Heart left ventricle (tissue), 16 donors: ENCODE data around the gene MN1. TPM values are rescaled to one million over a fixed set of nuclear protein-coding genes. Genes with fewer than 3 reads are reported as not detected.

Source experiments
- ATAC-seq, 4 donors: fragments of 200-7000 bp; cut with Tn5 transposase; one replicate each; pipeline ENCODE4 v1.9.1; 2020 to 2022; ENCODE audit warnings: moderate library complexity in 4 of 4, mild to moderate bottlenecking in 3 of 4, moderate number of reproducible peaks in 1 of 4
- DNase-seq, 5 donors: peaks; one replicate each; pipeline ENCODE4 v3.0.0-alpha.2; 2020
- H3K27ac ChIP-seq, 12 donors: fragments of 200-600 bp; sonication (generic) in 4 of 12; one replicate each; pipeline versions ENCODE4 v1.5.0 to v1.8.0; 2016 to 2022; ENCODE audit warnings: mild to moderate bottlenecking in 2 of 12
- H3K27me3 ChIP-seq, 9 donors: fragments of 200-600 bp; sonication (generic) in 2 of 9; one replicate each; pipeline versions ENCODE4 v1.5.1 to v1.8.0; 2016 to 2022; ENCODE audit warnings: mild to moderate bottlenecking in 3 of 9
- H3K36me3 ChIP-seq, 9 donors: fragments of 200-600 bp; sonication (generic) in 2 of 9; one replicate each; pipeline versions ENCODE4 v1.5.0 to v1.8.0; 2018 to 2022; ENCODE audit warnings: mild to moderate bottlenecking in 2 of 9
- H3K4me1 ChIP-seq, 12 donors: fragments of 200-600 bp; sonication (generic) in 4 of 12; one replicate each; pipeline versions ENCODE4 v1.5.0 to v1.8.0; 2016 to 2022; ENCODE audit warnings: mild to moderate bottlenecking in 3 of 12
- H3K4me3 ChIP-seq, 12 donors: fragments of 200-600 bp; sonication (generic) in 4 of 12; one replicate each; pipeline versions ENCODE4 v1.5.0 to v1.8.0; 2017 to 2022; ENCODE audit warnings: mild to moderate bottlenecking in 9 of 12, moderate library complexity in 4 of 12
- H3K9me3 ChIP-seq, 12 donors: fragments of 200-600 bp; sonication (generic) in 4 of 12; one replicate each; pipeline versions ENCODE4 v1.5.0 to v1.8.0; 2016 to 2022; ENCODE audit warnings: mild to moderate bottlenecking in 1 of 12
- POLR2A ChIP-seq, 2 donors: fragments of 450-650 bp; IDR thresholded peaks; one replicate each; pipeline ENCODE4 v1.6.1; 2017; ENCODE audit warnings: antibody characterized with exemption in 2 of 2, mild to moderate bottlenecking in 2 of 2, moderate library complexity in 2 of 2
- WGBS, 4 donors: extraction: QIAGEN DNeasy Blood & Tissue Kit in 2 of 4; methylation state at CpG; one replicate each; pipeline versions ENCODE4 v1.1.5 to v1.1.7; 2013 to 2018; 5-methylcytosine and 5-hydroxymethylcytosine counted together
- intact Hi-C, 10 donors: fragments of 100-400 bp; cut with DNase I; formaldehyde crosslinking; loops; one replicate each; pipeline versions ENCODE4 v1.11.1 to v1.14.2; 2022
- polyA plus RNA-seq, 2 donors: library from polyadenylated mRNA; stranded (reverse); fragments of 200-250 nt; gene quantifications; one replicate each; pipeline ENCODE4 v1.2.3, GENCODE V29; 2013
- total RNA-seq, 9 donors: library from RNA; depleted of rRNA in 2 of 9; stranded (reverse); fragments of >200 nt in 2 of 9; fragmentation: NEBNext Ultra II Directional in 3 of 9; extraction: Animal tissue kit (Norgen Biotek cat#: 25700) in 3 of 9; gene quantifications; one replicate each; pipeline versions ENCODE4 v1.1.0 to v1.2.4, GENCODE V29; 2016 to 2023
- TF ChIP-seq, protein P1 (sequence below), 12 donors: fragments of 200-600 bp; sonication (generic) in 4 of 12; IDR thresholded peaks; one replicate each; pipeline versions ENCODE4 v1.5.0 to v1.8.0; 2018 to 2022; ENCODE audit warnings: antibody characterized with exemption in 12 of 12, mild to moderate bottlenecking in 5 of 12
- donor health status: ischemic (EF 13 %, LVEDD 7.1; RV severe dilation, severe dysfunction).
- donor health status: healthy with polysubstance abuse.
- donor health status: DM: no; HTN: yes; CAD: no.
- donor health status: DM: no; HTN: no; CAD: no.
- donor health status: ischemic (EF 25% LVEDD 6.9; RV normal size, moderate dysfunction).
- donor health status: ischemic (EF 25% LVEDD 5.7; RV mildly dilated, moderate dysfunction).
- donor health status: healthy.
- donor health status: DM: yes; HTN: yes; CAD: no.
- donor health status: ischemic (EF 35%, LVEDD 5.7; RV mildly dilated, moderate dysfunction).
- donor health status: nonischemic (EF 11% LVEDD 7.7; RV severe dilation, severe dysfunction).
- donor health status: DM: yes; HTN: yes; CAD: no.
- donor health status: PGD.
- donor health status: ischemic (EF 29% LVEDD 5.4; RV normal size, mild dysfunction).
- donor health status: nonischemic (EF 23%, LVEDD 6.1; RV moderate dilation, normal function).

The MN1 gene
- total and polyA plus RNA-seq, 11 donors: 1.7 to 10.3 (median 4.9) TPM

DNA sequence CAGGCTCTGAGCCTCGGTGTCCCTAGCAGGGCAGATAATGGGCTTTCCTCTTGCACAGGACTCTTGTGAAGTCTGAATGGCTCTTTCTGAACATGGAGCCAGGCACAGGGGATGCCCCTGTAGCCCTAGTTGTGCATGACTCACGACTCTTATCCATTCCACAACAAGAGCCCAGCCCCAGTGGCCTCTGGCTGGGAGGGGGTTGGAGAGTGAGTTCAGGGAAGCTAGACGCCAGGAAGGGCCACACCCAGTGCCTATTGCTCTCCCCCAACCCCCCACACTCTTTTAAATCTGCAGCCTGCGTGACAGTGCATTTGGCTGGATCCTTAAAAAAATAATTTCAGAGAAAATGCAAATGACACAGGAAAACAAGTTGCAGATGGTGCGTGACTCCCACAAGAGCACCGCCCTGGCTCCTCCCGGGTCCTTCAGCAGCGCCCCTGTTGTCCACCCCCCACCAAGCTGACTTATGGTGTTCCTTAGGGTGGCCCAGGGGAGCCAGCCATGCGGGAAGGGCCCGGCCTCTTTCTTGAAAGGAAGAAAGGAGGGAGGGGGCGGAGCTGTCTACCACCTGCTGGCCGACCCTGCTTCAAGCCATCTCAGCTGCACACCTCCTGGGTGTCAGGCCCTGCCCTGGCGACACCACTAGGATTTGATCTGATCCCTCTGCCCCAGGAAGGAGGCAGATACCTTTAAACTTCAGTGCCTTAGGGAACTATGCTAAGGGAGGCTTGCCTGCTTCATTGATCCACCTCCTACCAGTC lies 74.7 kb downstream of the MN1 start:
- no peaks in the 10 kb centered on the region for H3K27me3 ChIP-seq
- 38 to 49% (median 39%) methylated on average over 13 of the region's 13 CpGs for WGBS, 4 donors
- H3K36me3 ChIP-seq: no peaks in the 10 kb centered on the region
- H3K4me3 ChIP-seq: peak overlapping the region in 1 of 12 donors; percentile 19
- H3K4me1 ChIP-seq: peaks cover 0 to 28% (median 14%) of the 10 kb centered on the region in 12 donors
- ATAC-seq: peak; percentile 83 to 96 (median 95)
- DNase-seq: peak; percentile 62 to 88 (median 83)
- intact Hi-C loops: loop anchor here in 6 of 10 donors (2.0 to 10.0 kb wide), 6 partner anchors 50 to 75 kb away; partner anchors contain the start of gene MN1 (in 4 of the 6)
- TF ChIP-seq, protein P1, sequence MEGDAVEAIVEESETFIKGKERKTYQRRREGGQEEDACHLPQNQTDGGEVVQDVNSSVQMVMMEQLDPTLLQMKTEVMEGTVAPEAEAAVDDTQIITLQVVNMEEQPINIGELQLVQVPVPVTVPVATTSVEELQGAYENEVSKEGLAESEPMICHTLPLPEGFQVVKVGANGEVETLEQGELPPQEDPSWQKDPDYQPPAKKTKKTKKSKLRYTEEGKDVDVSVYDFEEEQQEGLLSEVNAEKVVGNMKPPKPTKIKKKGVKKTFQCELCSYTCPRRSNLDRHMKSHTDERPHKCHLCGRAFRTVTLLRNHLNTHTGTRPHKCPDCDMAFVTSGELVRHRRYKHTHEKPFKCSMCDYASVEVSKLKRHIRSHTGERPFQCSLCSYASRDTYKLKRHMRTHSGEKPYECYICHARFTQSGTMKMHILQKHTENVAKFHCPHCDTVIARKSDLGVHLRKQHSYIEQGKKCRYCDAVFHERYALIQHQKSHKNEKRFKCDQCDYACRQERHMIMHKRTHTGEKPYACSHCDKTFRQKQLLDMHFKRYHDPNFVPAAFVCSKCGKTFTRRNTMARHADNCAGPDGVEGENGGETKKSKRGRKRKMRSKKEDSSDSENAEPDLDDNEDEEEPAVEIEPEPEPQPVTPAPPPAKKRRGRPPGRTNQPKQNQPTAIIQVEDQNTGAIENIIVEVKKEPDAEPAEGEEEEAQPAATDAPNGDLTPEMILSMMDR (IDR thresholded peaks at IDR 0.05): peak in 2 of 12 donors; percentile 5 to 7
- no peak for TF ChIP-seq POLR2A (IDR thresholded peaks at IDR 0.05)
- peak overlapping the region; percentile 45 to 96 (median 84) for H3K27ac ChIP-seq
- H3K9me3 ChIP-seq: no peaks in the 10 kb centered on the region

DNA sequence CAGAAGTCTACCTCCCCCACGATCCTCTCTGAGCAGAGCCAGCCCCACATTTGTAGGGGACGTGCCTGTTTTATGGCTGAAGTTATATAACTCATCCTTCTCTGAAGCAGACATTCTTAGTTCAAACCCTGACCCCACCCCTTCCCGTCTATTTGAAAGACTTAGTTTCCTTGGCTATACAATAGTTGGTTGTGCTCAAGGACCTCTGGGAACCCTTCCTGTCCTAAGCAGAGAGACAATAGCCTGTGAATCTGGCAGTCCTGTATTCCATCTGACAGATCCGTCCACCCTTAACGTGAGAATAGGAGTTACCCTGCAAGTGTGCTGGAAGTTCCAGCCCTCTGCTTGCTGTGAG lies 75.2 kb downstream of the MN1 start:
- TF ChIP-seq, protein P1 (IDR thresholded peaks at IDR 0.05): no peak
- no peak for TF ChIP-seq POLR2A (IDR thresholded peaks at IDR 0.05)
- ATAC-seq: peak; percentile 58 to 87 (median 76)

DNA sequence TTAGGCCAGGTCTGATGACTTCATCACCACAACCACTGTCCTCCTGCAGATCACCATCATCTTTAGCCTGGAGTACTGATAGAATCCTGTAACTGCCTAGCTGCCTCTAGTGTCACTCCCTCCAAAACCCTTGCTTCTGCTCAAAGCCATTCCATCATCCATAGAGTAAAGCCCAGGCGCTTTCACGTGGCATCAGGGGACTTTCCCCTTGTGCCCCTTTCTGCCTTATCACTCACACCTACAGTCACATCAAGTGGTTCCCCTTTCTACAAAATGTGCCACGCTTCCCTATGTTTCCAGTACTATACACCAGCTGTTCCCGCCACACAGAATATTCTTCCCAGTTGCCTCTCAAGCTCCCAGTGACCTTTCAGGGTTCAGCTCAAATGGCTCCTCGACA lies 75.9 kb downstream of the MN1 start:
- Histone ChIP-seq H3K9me3 (no peaks in the 10 kb centered on the region), H3K36me3 (no peaks in the 10 kb centered on the region), H3K27ac (peak overlapping the region; percentile 73 to 96 (median 84)), H3K4me1 (peaks cover 0 to 28% (median 14%) of the 10 kb centered on the region in 12 donors), H3K27me3 (no peaks in the 10 kb centered on the region), H3K4me3 (no peak overlapping the region)
- DNase-seq (no peak), ATAC-seq (no peak)
- TF ChIP-seq, protein P1 (IDR thresholded peaks at IDR 0.05): no peak
- TF ChIP-seq POLR2A (IDR thresholded peaks at IDR 0.05): no peak
- intact Hi-C loops: loop anchor here in 6 of 10 donors (2.0 to 10.0 kb wide), 6 partner anchors 52 to 77 kb away; partner anchors contain the start of gene MN1 (in 4 of the 6)
- 90 to 93% (median 90%) methylated on average over 5 of the region's 5 CpGs for WGBS, 4 donors

More for the DNA sequence above, 75.2 kb downstream of the MN1 start:
- DNase-seq: peak in 3 of 5 donors; percentile 38 to 54 (median 44)
- Histone ChIP-seq H3K27me3 (no peaks in the 10 kb centered on the region), H3K4me3 (no peak overlapping the region), H3K9me3 (no peaks in the 10 kb centered on the region), H3K27ac (peak overlapping the region; percentile 73 to 96 (median 84)), H3K4me1 (peaks cover 0 to 28% (median 14%) of the 10 kb centered on the region in 12 donors), H3K36me3 (no peaks in the 10 kb centered on the region)
- WGBS, 4 donors: 40 to 54% (median 48%) methylated on average over 5 of the region's 5 CpGs
- intact Hi-C loops: loop anchor here in 6 of 10 donors (2.0 to 10.0 kb wide), 6 partner anchors 51 to 76 kb away; partner anchors contain the start of gene MN1 (in 4 of the 6)

DNA sequence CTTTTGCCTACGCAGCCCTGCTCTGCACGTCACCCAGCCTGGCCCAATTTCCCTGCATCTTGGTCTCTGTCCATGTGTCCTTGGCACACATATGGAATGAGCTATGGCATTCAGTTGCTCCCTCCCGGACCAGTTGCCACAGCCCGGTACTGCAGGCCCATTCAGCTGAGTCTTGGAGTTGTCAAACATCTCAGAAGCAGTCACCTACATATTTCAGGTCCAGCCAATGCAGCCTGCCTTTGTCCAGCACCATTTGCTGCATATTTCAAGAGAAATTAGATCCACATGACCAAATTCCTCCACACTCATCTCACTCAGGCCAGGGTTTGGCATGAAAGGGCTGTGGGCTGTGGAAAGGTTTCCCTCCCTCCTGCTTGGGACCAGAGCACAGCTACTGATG lies 76.8 kb downstream of the MN1 start:
- 79 to 94% (median 92%) methylated on average over 4 of the region's 4 CpGs for WGBS, 4 donors
- DNase-seq: no peak
- H3K27ac ChIP-seq: peak overlapping the region in 4 of 12 donors; percentile 5 to 93 (median 62)

More for the DNA sequence above, 76.8 kb downstream of the MN1 start:
- Histone ChIP-seq H3K4me1 (peaks cover 0 to 33% (median 17%) of the 10 kb centered on the region in 12 donors), H3K4me3 (no peak overlapping the region), H3K9me3 (no peaks in the 10 kb centered on the region), H3K36me3 (no peaks in the 10 kb centered on the region), H3K27me3 (no peaks in the 10 kb centered on the region)
- TF ChIP-seq, protein P1 (IDR thresholded peaks at IDR 0.05): no peak
- no peak for TF ChIP-seq POLR2A (IDR thresholded peaks at IDR 0.05)
- intact Hi-C loops: loop anchor here in 5 of 10 donors (5.0 to 10.0 kb wide), 4 partner anchors 53 to 78 kb away; partner anchors contain the start of gene MN1 (in 4 of the 5)
- no peak for ATAC-seq
